Right lobe of liver (tissue), 4 donors: Measurements from ENCODE around the gene RPL22.

Source experiments
- POLR2A ChIP-seq: fragments of 450-650 bp; IDR thresholded peaks from one replicate; pipeline ENCODE4 v1.6.1; 2017; ENCODE audit warnings: antibody characterized with exemption, mild to moderate bottlenecking
- TF ChIP-seq, protein P1 (sequence below), 4 donors: fragments of 200-600 bp in 3 of 4; fragments of 450-650 bp in 1 of 4; IDR thresholded peaks; one replicate each; pipeline versions ENCODE4 v1.5.1 to v1.8.0; 2016 to 2022; ENCODE audit warnings: antibody characterized with exemption in 4 of 4, mild to moderate bottlenecking in 2 of 4
- donor health status: DM: no; HTN: no; CAD: no.
- donor health status: DM: no; HTN: no; CAD: no.
- donor health status: DM: no; HTN: yes; CAD: no.

DNA sequence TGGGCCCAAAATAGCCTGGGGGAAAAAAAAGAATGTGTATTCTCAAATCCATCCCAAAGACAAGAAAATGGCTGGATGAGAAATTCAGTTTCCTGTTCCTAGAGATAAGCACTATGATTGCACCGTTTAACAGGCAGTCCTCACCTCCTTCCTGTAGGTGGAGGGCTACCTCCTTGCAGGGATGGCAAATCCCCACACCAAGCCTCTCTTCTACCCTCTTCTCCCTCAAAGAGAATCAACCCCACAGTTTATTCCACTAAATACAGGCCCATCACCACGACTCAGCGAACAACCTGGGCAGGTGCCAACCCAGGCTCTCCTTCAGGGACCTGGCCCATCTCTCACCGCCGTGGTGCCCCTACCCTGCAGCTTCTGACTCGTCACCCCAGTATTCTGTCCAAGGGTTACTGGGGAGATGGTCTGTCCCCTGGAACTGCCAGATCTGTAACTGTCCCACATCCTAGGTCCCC lies 15.8 kb downstream of the RPL22 start:
- TF ChIP-seq, protein P1, sequence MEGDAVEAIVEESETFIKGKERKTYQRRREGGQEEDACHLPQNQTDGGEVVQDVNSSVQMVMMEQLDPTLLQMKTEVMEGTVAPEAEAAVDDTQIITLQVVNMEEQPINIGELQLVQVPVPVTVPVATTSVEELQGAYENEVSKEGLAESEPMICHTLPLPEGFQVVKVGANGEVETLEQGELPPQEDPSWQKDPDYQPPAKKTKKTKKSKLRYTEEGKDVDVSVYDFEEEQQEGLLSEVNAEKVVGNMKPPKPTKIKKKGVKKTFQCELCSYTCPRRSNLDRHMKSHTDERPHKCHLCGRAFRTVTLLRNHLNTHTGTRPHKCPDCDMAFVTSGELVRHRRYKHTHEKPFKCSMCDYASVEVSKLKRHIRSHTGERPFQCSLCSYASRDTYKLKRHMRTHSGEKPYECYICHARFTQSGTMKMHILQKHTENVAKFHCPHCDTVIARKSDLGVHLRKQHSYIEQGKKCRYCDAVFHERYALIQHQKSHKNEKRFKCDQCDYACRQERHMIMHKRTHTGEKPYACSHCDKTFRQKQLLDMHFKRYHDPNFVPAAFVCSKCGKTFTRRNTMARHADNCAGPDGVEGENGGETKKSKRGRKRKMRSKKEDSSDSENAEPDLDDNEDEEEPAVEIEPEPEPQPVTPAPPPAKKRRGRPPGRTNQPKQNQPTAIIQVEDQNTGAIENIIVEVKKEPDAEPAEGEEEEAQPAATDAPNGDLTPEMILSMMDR (IDR thresholded peaks at IDR 0.05), result no peak
- TF ChIP-seq POLR2A, result no peak
